Measurements from ENCODE around the gene TSPAN18.

The TSPAN18 gene

DNA sequence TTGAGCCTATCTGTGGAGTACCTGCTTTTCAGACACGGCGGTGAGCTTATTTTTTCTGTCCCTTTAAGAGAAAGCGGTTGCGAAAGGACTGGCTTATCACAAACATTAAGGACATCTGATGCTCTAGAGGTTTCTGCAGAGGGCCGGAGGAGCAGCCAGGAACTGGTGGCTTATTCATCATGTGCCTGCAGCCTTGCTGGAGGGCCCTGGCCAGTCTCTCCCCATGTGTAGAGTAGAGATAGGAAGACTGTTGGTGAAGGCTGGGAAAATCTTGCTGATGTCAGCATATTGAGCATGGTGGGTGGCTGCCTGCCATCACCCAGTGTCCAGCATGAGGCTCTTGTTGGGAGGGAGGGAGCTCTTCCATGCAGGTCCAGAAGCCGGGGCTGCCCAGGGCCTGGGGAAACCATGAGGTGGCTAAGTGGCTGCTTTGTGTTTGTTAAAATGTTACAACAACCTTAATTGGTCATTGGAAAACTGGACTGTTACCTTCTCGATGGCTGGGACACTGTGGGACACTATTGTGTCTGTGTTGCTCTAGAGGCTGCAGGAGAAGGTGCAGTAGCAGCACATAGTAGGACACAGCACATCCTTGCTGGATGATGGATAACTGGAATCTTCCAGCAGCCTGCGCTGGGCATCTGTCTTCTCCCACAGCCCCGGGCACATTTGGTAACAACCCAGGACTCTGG, 54.3 kb downstream of the TSPAN18 start:
- no peak for DNase-seq

DNA sequence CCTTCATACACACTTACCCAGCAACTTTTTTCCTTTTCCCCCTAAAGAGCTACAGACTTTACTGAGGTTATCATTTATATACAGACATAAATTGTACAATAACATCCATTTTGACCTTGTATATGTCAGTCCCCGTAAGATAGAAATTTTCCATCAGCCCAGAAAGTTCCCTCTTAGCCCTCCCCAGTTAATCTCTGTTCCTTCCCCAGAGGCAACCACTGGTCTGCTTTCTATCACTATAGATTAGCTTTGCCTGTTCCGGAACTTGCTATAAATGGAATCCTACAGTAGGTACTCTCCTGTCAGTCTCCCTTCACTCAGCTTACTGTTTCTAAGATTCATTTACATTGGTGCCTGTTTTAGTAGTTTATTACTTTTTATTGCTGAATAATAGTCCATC, 54.9 kb downstream of the TSPAN18 start:
- no peak for DNase-seq

DNA sequence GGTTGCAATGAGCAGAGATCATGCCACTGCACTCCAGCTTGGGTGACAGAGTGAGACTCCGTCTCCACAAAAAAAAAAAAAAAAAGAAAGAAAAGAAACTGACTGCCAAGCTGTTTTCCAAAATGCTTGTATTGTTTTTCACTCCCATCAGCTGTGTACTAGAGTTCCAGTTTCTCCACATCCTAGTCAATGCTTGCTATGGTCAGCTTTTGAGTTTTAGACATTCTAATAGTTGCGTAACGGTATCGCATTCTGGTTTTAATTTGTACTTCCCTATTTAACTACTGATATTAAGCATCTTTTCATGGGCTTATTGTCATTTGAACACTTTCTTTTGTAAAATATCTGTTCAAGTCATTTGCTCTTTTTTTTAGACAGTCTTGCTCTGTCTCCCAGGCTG, 55.7 kb downstream of the TSPAN18 start:
- no peak for DNase-seq

DNA sequence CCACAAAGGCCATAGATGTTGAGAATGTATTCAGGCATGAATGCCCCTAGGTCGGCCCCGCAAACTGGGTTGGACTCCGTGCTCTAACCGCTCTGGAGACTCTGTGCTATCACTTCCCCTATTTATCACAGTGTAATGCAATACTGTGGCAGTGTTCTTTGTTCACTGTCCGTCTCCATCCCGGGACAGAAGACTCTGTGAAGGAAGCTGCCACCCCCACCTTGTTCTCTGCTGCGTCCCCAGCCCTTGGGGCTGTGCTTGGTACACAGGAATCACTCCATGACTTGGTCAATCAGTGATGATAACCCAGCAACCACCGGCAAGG, 57.6 kb downstream of the TSPAN18 start:
- no peak for DNase-seq

DNA sequence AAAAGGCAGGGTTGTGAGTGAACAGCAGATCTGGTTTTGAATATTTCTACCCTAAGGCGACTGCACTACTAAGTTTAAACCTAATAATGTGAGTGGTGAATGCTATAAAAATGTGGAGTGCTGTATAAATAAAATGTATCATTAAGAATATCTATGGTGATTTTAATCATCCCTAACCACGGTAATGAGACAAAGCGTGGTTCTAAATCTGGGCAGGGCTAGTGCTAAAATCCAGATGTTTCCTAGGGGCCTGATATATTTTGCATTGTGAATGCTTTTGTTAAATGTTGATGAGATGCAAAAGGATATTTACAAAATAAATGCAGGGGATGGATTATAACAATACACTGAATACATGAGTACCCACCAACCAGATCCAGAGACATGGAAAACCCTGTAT, 58.1 kb downstream of the TSPAN18 start:
- DNase-seq, result no peak

DNA sequence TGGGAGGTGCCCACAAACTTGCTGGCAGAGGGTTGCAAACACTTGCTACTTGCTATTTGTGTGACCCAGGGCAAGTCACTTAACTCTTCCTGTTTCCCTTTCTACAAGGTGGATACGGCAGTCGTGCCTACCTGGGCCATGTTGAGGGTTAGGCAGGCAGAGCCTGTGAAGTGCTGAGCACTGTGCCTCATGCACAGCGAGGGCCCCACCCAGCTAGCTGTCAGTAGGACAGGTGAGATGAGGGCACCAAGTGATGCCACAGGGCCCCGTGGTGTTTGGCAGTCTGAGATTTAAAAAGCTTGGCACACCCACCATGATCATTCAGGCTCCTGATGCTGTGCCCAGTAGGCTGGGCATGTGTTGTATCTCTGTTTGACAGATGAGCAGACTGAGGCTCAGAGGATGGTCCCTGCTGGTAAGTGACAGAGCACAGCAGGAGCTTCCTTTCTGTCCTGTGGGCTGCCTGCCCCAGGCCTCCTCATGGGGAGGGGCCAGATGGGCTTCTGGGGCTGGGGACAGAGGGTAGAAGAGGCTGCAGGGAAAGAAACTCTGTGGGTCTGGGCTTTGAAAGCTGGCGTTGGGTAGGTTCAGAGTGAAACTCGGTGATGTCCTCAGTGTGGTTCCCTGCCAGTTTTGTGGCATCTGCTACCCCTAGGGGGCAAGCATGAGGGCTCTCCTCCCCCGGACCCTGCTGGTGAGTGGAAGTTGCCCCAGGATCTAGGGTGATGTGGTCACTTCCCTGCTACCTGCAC, 59.3 kb downstream of the TSPAN18 start:
- no peak for DNase-seq

DNA sequence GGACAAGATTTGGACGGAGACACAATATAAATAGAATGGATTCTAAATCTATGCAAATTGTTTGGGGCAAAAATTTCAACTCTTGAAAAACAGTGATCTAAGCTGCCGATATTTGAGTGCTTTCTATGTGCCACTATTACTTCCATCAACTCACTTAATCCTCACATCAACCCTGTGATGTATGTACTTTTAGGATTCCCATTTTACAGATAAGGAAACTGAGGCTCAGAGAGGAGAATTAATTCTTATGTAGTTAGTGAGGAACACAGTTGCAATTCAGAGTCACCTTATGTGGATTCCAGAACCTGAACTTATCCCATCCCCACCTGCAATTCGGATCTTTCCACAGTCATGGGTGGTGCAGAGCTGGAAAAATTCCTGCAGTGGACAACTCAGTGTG, 60.3 kb downstream of the TSPAN18 start:
- DNase-seq, result no peak

DNA sequence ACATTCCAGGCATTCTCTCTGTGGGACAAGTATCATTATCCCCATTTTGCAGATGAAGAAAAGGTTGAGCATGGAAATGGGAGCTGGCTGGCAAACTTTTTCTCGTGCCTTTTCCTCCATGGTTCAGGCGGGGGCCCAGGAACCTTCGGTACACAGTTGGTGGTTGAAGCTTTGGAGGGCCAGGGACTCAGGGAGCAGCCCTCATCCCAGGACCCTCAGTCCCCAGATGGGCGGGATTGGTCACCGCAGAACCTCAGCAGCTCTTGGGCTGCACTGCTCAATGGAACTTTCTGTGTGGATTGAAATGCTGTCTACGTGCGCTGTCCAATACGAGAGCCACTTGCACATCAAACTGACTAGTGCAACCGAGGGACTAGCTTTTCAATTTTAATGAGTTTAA, 61.2 kb downstream of the TSPAN18 start:
- DNase-seq, result no peak

DNA sequence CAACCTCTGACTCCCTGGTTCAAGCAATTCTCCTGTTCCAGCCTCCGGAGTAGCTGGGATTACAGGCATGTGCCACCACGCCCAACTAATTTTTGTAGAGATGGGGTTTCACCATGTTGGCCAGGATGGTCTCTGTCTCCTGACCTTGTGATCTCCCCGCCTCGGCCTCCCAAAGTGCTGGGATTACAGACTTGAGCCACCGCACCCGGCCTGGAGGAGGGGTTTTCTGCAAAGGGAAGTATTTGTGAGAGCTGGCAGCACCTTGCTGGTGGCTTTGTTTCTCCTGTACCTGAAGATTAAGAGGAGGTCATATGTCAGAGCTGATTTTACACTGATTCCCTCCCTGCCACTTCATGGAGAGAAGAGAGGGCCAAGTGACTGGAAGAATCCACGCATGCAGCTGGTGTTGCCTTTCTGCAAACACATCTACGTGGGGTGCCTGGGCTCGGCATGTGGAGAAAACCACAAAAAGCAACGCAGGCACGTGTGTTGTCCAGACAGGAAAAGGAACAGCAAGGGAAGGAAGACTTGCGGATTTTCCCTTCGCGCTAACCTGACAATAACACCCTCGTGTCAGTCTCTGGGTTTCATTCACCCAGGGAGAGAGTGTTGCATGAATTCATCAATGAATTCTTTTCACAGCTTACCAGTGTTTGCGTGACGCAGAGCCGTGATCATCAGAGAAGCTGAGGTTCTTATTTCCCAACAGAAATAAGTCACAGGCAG, 61.9 kb downstream of the TSPAN18 start:
- no peak for DNase-seq

DNA sequence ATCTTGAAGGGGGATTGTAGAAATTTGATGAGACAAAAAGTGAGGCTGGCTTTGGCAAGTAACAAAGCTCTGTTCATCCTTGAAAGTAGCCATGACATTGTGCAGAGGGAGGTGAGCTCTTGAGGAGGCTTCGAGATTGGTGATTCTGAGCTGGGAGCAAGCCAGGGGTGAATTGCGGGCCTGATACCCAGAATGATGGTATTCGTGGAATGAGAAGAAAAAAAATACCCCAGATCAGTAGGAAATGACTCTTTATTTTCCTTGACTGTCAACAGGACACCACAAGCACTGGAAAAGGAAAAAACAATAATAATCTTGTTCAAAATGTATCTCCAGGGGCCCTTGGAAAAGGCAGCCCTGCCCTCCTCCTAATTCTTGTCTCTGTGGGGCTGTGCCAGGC, 62.7 kb downstream of the TSPAN18 start:
- no peak for DNase-seq

DNA sequence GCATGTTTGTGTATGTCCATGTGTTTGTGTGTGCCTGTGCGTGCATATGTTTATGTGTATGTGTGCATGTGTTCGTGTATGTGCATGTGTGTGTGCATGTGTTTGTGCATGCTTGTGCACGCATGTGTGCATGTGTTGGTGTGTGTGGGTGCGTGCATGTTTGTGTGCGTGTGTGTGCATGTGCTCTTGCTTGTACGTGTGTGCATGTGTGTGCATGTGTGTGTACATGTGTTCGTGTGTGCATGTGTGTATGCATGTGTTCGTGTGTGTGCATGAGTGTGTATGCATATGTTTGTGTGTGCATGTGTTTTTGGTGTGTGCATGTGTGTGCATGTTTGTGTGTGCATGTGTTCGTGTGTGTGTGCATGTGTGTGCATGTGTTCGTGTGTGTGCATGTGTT, 63.4 kb downstream of the TSPAN18 start:
- DNase-seq, result no peak

DNA sequence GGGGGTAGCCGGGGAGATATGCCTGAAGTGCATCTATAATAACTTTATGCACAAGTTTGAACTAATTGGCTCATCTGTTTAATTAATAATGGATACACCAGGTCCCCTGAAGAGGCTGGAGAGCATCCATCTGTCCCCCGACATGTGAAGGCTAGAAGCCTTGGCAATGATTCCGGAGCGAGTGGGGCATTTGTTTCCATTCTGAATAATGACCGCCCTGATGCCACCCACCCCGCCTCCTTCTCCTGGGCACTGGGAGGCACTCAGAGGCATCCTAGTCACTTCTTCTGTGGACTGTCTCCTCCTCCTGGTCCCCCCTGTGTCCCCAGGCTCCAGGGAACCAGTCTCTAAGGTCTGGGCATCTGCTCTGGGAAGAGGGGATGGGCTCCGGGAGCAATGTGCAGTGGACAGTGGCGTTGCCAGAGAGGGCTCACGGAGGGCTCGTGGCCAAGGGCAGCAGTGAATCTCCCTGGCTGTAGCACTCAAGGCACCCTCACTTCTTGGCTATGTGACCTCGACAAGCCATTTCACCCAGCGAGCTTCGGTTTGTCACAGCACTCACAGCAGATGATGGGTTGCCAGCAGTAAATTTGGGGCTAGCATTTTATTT, 64.7 kb downstream of the TSPAN18 start:
- DNase-seq, result no peak

DNA sequence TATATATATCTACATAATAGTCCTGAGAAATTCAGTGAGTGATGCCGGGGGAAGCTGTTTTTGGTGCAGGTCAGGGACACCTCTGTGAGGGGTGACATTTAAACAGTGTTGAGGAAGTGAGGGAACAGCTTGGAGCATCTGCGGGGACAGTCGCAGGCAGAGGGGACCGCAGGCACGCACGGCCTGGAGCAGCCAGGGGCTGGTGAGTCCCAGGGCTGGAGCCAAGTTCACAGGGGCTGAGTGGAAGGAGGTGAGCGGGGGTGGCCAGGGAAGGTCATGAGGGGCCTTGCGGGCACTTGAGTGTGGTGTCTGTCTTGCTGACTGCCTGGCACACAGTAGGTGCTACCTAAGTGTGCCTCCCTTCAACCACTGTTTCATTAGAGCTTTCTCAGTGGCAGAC, 65.4 kb downstream of the TSPAN18 start:
- no peak for DNase-seq

DNA sequence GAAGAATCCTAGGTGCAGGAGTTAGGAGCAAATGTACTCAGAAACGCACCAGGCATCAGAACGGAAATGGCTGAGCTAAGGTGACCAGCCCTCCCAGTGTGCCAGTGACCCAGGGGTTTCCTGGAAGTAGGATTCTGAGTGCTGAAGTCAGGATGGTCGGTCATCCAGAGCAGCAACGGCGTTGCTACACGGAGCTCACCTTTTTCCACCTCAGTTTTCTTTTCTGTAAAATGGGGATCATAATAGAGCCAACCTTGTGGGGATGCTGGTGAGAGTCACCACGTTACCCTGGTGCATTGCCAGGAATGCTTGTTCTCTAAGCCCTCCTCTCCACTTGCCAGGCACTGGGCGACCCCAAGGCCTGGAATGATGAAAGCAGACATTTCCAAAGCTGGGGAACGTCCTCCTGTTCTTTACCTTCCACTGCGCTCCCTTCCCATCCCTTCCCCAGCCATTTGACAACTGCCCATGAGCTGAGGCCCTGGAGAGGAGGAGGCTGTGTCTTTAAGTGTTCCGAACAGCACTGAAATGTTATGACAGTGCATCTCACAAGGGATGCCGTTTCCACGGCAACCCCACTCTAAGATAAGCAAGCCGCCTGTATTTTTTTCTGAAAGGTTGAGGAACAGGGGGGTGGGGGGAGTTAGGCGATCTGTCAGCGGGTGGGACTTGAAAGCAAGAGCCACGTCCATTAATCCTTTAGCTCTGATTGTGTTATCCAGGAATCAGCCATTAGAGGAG, 66.8 kb downstream of the TSPAN18 start:
- DNase-seq, result no peak

DNA sequence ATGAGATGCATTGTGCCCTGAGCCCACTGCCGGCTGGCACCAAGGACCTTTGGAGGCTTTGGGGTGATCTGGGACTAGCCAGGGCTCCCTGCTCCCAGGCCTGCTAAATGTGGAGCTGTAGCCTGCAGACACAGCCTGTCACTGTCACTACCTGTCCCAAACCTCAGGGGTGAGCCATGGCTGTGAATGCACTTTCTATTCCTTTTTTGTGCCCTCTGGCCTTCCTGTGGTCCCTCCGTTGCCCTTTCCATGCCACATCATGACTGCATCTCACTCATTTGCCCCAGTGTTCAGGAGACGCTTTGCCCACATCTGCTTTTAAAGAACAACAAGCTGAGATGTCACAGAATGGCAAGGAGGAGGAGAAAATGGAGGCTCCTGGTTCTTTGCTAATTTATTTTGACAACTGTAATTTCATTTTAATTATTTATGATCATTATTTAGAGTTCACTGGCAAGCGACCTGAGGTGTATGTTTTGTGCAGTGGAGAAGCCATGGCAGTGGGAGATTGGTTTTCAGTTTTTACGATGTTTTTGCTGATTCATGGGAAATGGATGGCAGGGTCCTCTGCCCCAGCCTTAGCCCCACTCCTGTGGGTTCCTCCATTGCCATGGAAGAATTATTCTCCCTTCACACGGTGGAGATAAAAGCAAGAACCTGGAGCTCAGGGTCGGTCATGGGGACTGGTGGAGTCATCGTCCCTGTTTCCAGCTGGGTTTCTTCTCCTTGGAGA, 69.2 kb downstream of the TSPAN18 start:
- no peak for DNase-seq

DNA sequence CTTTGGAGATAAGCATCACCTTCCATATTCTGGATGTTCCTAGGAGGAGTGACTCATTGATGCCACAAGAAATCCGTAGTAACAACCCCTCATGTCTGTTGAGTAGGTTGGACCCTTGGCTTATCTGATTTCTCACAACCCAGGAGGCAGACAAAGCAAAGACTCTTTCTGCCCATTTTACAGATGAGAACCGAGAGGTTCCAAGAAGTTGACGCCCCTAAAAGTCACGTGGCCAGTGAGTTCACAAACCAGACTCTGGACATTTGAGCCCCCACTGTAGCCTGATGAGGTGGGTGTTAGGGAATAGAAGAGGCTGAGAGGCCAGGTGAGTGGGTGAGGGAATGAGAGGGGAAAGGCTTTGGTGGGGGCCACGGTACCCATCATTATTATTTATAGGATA, 70.3 kb downstream of the TSPAN18 start:
- DNase-seq, result no peak

DNA sequence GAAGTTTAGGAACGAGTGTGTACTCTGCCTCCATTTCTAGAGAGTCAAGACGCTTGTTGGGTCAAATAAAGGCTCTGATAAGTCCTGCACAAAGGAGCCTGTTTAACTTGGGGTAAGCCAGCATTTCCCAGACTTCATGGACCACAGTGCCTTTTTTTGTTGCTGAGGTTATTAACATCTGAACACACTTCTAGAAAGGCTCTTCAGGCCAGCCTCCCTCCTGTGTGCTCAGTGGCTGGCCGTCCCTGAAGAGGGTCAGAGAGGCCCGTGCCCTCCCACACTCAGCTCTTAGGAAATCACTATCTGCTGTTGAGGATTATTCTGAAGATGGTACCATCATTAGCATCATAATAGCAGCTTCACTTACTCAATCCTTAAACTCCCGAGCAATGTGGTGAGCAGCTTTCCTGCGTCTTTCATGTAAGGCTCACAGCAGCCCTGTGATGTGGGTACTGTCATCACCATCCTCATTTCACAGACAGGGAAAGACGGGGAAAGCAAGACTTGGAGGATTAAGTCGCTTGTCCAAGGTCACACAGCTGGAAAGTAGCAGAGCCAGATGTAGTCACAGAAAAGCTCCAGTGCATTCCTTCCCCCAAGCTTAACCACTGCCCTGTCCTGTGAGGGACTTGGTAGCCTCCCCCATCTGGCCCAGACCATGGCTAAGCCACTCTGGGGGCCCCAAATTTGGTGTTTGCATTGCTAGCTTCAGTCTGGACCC, 71.3 kb downstream of the TSPAN18 start:
- no peak for DNase-seq

DNA sequence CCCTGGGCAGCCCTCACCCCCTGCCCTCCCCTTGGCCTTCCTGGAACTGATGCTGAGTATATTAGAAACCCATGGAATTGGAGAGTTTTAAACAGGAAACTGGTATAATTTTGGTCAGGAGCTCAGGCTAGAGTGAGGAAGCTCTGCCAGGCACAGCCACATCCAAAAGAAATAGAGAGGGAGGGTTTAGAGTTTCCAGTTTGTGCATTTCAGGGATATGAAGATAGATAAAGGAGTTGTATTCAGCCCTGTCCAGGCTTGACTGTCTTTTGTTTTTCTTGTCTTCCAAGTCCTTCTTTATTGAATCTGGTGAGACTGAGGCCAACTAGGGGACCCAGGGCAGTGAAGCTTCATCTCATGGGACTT, 71.8 kb downstream of the TSPAN18 start:
- no peak for DNase-seq

DNA sequence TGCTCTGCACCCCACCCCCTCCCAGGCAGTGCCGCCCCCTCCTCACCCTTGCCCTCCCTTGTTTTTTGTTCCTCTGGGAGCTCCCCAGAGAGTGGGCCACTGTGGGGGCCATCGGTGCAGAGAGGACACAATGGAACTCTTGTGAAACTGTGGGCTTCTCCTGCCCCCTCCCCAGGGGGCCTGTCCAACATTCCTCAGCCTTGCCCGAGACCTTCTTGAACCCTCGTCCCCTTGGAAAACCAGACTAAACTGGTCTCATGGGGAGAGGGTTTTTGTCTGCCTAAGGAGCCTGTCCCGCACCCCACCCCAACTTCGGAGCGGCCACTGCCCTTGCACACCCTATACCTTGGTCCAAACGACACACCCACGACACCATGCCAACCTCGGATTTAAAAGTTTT, 72.2 kb downstream of the TSPAN18 start:
- DNase-seq, result no peak

DNA sequence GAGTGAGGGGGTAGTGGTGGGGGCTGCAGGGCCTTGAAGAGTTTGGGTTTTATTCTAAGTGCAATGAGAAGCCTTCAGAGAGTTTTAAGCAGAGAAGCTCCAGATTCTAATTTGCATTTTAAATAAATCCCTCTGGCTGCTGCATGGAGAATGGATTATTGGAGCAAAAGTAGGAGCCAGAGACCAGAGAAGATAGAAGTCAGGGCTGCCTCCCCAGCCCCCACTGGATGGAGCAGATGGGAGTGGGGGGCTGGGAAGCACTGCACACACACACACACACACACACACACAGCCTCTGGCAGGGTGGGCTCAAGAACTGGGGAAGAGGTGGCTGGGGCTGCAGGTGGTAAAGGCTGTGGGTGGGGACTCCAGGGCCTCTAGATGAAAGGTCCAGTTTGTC, 75.6 kb downstream of the TSPAN18 start:
- DNase-seq, result no peak

DNA sequence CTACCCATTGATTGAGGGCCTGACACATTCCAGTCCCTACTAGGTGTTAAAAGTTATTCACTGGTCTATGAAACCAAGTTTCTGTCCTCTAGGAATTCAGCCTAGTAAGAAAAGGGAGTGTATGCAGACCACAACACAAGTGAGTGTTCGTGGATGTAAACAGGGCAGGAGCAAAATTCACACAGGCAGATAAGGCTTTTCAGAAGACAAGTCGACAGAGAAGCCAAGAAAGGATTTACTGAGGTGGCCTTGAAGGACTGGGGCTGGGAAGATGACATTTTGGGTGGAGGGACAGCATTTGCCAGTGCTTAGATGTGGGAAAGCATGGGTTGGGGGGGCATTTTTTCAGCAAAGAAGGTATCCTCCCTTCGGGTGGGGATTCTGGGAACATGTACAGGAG, 76.2 kb downstream of the TSPAN18 start:
- DNase-seq, result no peak
